GM12878 (cell line): ENCODE data around the gene ABCC1. TPM values are rescaled to one million over a fixed set of nuclear protein-coding genes. Genes with fewer than 3 reads are reported as not detected.

Source experiments
- ATF7 ChIP-seq: fragments of 450-650 bp; IDR thresholded peaks from 2 replicates; pipeline ENCODE4 v1.6.1; 2016; ENCODE audit warnings: low read depth, mild to moderate bottlenecking
- CBFB ChIP-seq: IDR thresholded peaks from 2 replicates; pipeline ENCODE4 v1.6.1; 2016; ENCODE audit warnings: antibody characterized with exemption, low read depth
- CHD2 ChIP-seq: IDR thresholded peaks from 2 replicates; pipeline ENCODE4 v1.6.1; 2011; ENCODE audit warnings: low read depth, low read length, improper control_type of control experiment, borderline replicate concordance
- CHD4 ChIP-seq: fragments of 200-600 bp; sonication (generic); IDR thresholded peaks from 2 replicates; pipeline ENCODE4 v1.6.1; 2016; ENCODE audit warnings: mild to moderate bottlenecking
- CREB1 ChIP-seq: IDR thresholded peaks from 2 replicates; pipeline ENCODE4 v1.6.1; 2012; ENCODE audit warnings: low read depth, mild to moderate bottlenecking, inconsistent platforms
- E2F4 ChIP-seq: IDR thresholded peaks from 2 replicates; pipeline ENCODE4 v1.6.1; 2012; ENCODE audit warnings: low read depth, low read length, improper control_type of control experiment
- EP300 ChIP-seq, 2 experiments: fragments of 150-350 bp in 1 of 2; IDR thresholded peaks; 2 replicates each; pipeline ENCODE4 v1.6.1; 2011 to 2012; ENCODE audit warnings: low read depth in 2 of 2, low read length in 2 of 2, borderline replicate concordance in 1 of 2, improper control_type of control experiment in 1 of 2, inconsistent platforms in 1 of 2; ENCODE audit not compliant: control insufficient read depth in 1 of 2
- FOS ChIP-seq: IDR thresholded peaks from 3 replicates; pipeline ENCODE4 v1.6.1; 2011; ENCODE audit warnings: borderline replicate concordance; ENCODE audit not compliant: insufficient read length; ENCODE audit errors: extremely low read depth
- HDAC2 ChIP-seq: fragments of 200-600 bp; sonication (generic); IDR thresholded peaks from 2 replicates; pipeline ENCODE4 v1.6.1; 2017
- HDGF ChIP-seq: fragments of 450-650 bp; IDR thresholded peaks from 2 replicates; pipeline ENCODE4 v1.6.1; 2016; ENCODE audit warnings: antibody characterized with exemption
- IRF4 ChIP-seq: IDR thresholded peaks from 2 replicates; pipeline ENCODE4 v1.6.1; 2011; ENCODE audit warnings: low read depth, low read length
- JUND ChIP-seq: IDR thresholded peaks from 2 replicates; pipeline ENCODE4 v1.6.1; 2012; ENCODE audit warnings: low read depth, mild to moderate bottlenecking, low read length, improper control_type of control experiment, moderate library complexity
- MEF2B ChIP-seq: fragments of 450-650 bp; IDR thresholded peaks from 2 replicates; pipeline ENCODE4 v1.6.1; 2018; ENCODE audit warnings: mild to moderate bottlenecking, moderate library complexity; ENCODE audit not compliant: partially characterized antibody, poor library complexity, severe bottlenecking
- NFYA ChIP-seq: IDR thresholded peaks from 2 replicates; pipeline ENCODE4 v1.6.1; 2011; ENCODE audit warnings: low read depth, mild to moderate bottlenecking, low read length, improper control_type of control experiment, borderline replicate concordance
- NFYB ChIP-seq: IDR thresholded peaks from 2 replicates; pipeline ENCODE4 v1.6.1; 2011; ENCODE audit warnings: low read depth, mild to moderate bottlenecking, low read length, improper control_type of control experiment, moderate library complexity; ENCODE audit not compliant: insufficient read depth
- NR2C2 ChIP-seq: IDR thresholded peaks from 2 replicates; pipeline ENCODE4 v1.6.1; 2011; ENCODE audit warnings: borderline replicate concordance, low read depth; ENCODE audit not compliant: control insufficient read depth, insufficient read length
- POLR2AphosphoS2 ChIP-seq: IDR thresholded peaks from 2 replicates; pipeline ENCODE4 v1.6.1; 2011; ENCODE audit warnings: low read depth, mild to moderate bottlenecking, low read length, improper control_type of control experiment, moderate library complexity
- RAD51 ChIP-seq: fragments of 450-650 bp; IDR thresholded peaks from 2 replicates; pipeline ENCODE4 v1.6.1; 2016; ENCODE audit warnings: moderate library complexity, mild to moderate bottlenecking, inconsistent platforms
- SUPT20H ChIP-seq: IDR thresholded peaks from 2 replicates; pipeline ENCODE4 v1.6.1; 2011; ENCODE audit warnings: low read depth, mild to moderate bottlenecking, low read length, moderate library complexity, borderline replicate concordance; ENCODE audit not compliant: control insufficient read depth
- SUZ12 ChIP-seq: fragments of 200-600 bp; sonication (generic); IDR thresholded peaks from one replicate; pipeline ENCODE4 v1.6.1; 2018; ENCODE audit warnings: antibody characterized with exemption, mild to moderate bottlenecking; ENCODE audit not compliant: unreplicated experiment
- USF2 ChIP-seq: IDR thresholded peaks from 2 replicates; pipeline ENCODE4 v1.6.1; 2011; ENCODE audit warnings: low read depth, low read length, improper control_type of control experiment, borderline replicate concordance
- YY1 ChIP-seq: IDR thresholded peaks from 2 replicates; pipeline ENCODE4 v1.6.1; 2011; ENCODE audit warnings: low read depth, mild to moderate bottlenecking, low read length
- polyA plus RNA-seq, 11 experiments: library from polyadenylated mRNA; depleted of rRNA in 4 of 11; unstranded in 6 of 11; stranded (reverse) in 5 of 11; fragments of >200 nt; fragmentation: Nextera tagmentation in 4 of 11; fragmentation: Illumina TruSeq in 1 of 11; extraction: Ambion mirVana in 4 of 11; extraction: Trizol in 1 of 11; gene quantifications; 1 replicate in 1 of 11; 2 replicates in 10 of 11; pipeline versions ENCODE4 v1.2.1 to v1.2.3, GENCODE V29; 2011 to 2016; ENCODE audit warnings: inconsistent platforms in 2 of 11, missing spikeins in 2 of 11, low read depth in 1 of 11
- total RNA-seq, 4 experiments: library from RNA; depleted of rRNA in 3 of 4; stranded (reverse); fragments of >200 nt in 3 of 4; fragmentation: Illumina TruSeq in 1 of 4; extraction: Trizol in 1 of 4; gene quantifications; 2 replicates each; pipeline versions ENCODE4 v1.2.1 to v1.2.3, GENCODE V29; 2013 to 2021

ABCC1 gene
- total and polyA plus RNA-seq, 10 of the 15 experiments (the other 5 are each of a cell fraction or from before 2014, with no cell fraction given) = 3.2 to 44.6 (median 14.5) TPM

GRCh38 chr16:15907863-15908478 lies 41.4 kb upstream of the ABCC1 start (continued):
- TF ChIP-seq E2F4 (no peak), NFYB (peak; percentile 99), ATF7 (no peak; the same call in 1 of the 2 replicates), CBFB (no peak), YY1 (0 out of 2 replicates have a peak, but pooled peaks have one; percentile 14), HDGF (0 out of 2 replicates have a peak, but pooled peaks have one; percentile 55), HDAC2 (no peak), JUND (no peak), CHD2 (peak; percentile 72; the same call in 1 of the 2 replicates), NFYA (peak; percentile 63; the same call in 1 of the 2 replicates), NR2C2 (no peak), CREB1 (peak; percentile 68), RAD51 (peak; percentile 96), IRF4 (0 out of 2 replicates have a peak, but pooled peaks have one; percentile 21), USF2 (peak; percentile 81), SUPT20H (no peak), POLR2AphosphoS2 (no peak), SUZ12 (no peak), EP300 (IDR thresholded peaks at IDR 0.05; ENCODE audit: borderline replicate concordance in 1 of 2, control insufficient read depth in 1 of 2, low read depth in 2 of 2, low read length in 2 of 2) (no peak), CHD4 (no peak), MEF2B (peak; percentile 14), FOS (peak; percentile 85)
